Liver (tissue), 9 donors: ENCODE results near the gene SH3RF3. TPM values are rescaled to one million over a fixed set of nuclear protein-coding genes. Genes with fewer than 3 reads are reported as not detected.

Source experiments
- DNase-seq: peaks from one replicate; pipeline ENCODE4 v3.0.0-alpha.2; 2017; ENCODE audit warnings: low spot score
- H3K27ac ChIP-seq, 2 donors: one replicate each; pipeline ENCODE4 v1.7.0; 2013; ENCODE audit warnings: inconsistent platforms in 2 of 2, low read length in 2 of 2, control low read depth in 1 of 2, low read depth in 1 of 2, mild to moderate bottlenecking in 1 of 2
- H3K27me3 ChIP-seq, 4 donors: one replicate each; pipeline versions ENCODE4 v1.6.1 to v1.7.0; 2013; ENCODE audit warnings: low read length in 3 of 4, inconsistent platforms in 1 of 4, mild to moderate bottlenecking in 1 of 4, moderate library complexity in 1 of 4; ENCODE audit not compliant: control insufficient read depth in 4 of 4, insufficient read depth in 4 of 4
- H3K36me3 ChIP-seq, 4 donors: one replicate each; pipeline versions ENCODE4 v1.6.1 to v1.7.0; 2013; ENCODE audit warnings: low read length in 3 of 4, mild to moderate bottlenecking in 3 of 4, low read depth in 1 of 4, moderate library complexity in 1 of 4; ENCODE audit not compliant: control insufficient read depth in 4 of 4, insufficient read depth in 3 of 4
- H3K4me1 ChIP-seq, 4 donors: one replicate each; pipeline versions ENCODE4 v1.6.1 to v1.7.0; 2013; ENCODE audit warnings: low read length in 3 of 4, mild to moderate bottlenecking in 3 of 4, moderate library complexity in 1 of 4; ENCODE audit not compliant: control insufficient read depth in 4 of 4, insufficient read depth in 4 of 4
- H3K4me3 ChIP-seq, 3 donors: one replicate each; pipeline versions ENCODE4 v1.6.1 to v1.7.0; 2013; ENCODE audit warnings: low read length in 3 of 3, control low read depth in 1 of 3, low read depth in 1 of 3, mild to moderate bottlenecking in 1 of 3
- H3K9ac ChIP-seq, 2 donors: one replicate each; pipeline ENCODE4 v1.7.0; 2013; ENCODE audit warnings: low read length in 2 of 2, mild to moderate bottlenecking in 2 of 2, moderate library complexity in 2 of 2, control low read depth in 1 of 2, low read depth in 1 of 2
- H3K9me3 ChIP-seq, 4 donors: one replicate each; pipeline versions ENCODE4 v1.6.1 to v1.7.0; 2013; ENCODE audit warnings: low read length in 3 of 4; ENCODE audit not compliant: control insufficient read depth in 4 of 4
- FOXA1 ChIP-seq: IDR thresholded peaks from 2 replicates; pipeline ENCODE4 v1.6.1; 2016; ENCODE audit warnings: antibody characterized with exemption
- FOXA2 ChIP-seq: IDR thresholded peaks from 2 replicates; pipeline ENCODE4 v1.6.1; 2016; ENCODE audit warnings: antibody characterized with exemption
- GABPA ChIP-seq, 2 donors: IDR thresholded peaks in 1 of 2; conservative IDR thresholded peaks in 1 of 2; 2 replicates each; pipeline ENCODE4 v1.6.1; 2016; ENCODE audit warnings: antibody characterized with exemption in 2 of 2, mild to moderate bottlenecking in 1 of 2, moderate library complexity in 1 of 2
- HNF4G ChIP-seq: IDR thresholded peaks from 2 replicates; pipeline ENCODE4 v1.6.1; 2016; ENCODE audit warnings: antibody characterized with exemption
- JUND ChIP-seq, 2 donors: IDR thresholded peaks; 2 replicates each; pipeline ENCODE4 v1.6.1; 2016; ENCODE audit warnings: antibody characterized with exemption in 2 of 2
- RXRA ChIP-seq, 2 donors: IDR thresholded peaks; 2 replicates each; pipeline ENCODE4 v1.6.1; 2017 to 2018; ENCODE audit warnings: antibody characterized with exemption in 2 of 2, mild to moderate bottlenecking in 1 of 2
- SP1 ChIP-seq: IDR thresholded peaks from 2 replicates; pipeline ENCODE4 v1.6.1; 2018; ENCODE audit warnings: antibody characterized with exemption, mild to moderate bottlenecking
- WGBS: extraction: QIAGEN DNeasy Blood & Tissue Kit; methylation state at CpG from one replicate; pipeline ENCODE4 v1.1.7; 2013; 5-methylcytosine and 5-hydroxymethylcytosine counted together
- polyA plus RNA-seq, 2 donors: library from polyadenylated mRNA; stranded (reverse) in 1 of 2; unstranded in 1 of 2; fragments of 200-250 nt in 1 of 2; fragments of >200 nt in 1 of 2; fragmentation: Nextera tagmentation in 1 of 2; extraction: Ambion mirVana in 1 of 2; gene quantifications; one replicate each; pipeline versions ENCODE4 v1.2.1 to v1.2.3, GENCODE V29; 2013 to 2015
- total RNA-seq, 2 donors: library from RNA; depleted of rRNA; stranded (reverse); fragments of >200 nt; gene quantifications; one replicate each; pipeline ENCODE4 v1.2.3, GENCODE V29; 2014
- TF ChIP-seq, protein P1 (sequence below): IDR thresholded peaks from 2 replicates; pipeline ENCODE4 v1.6.1; 2016; ENCODE audit warnings: antibody characterized with exemption, mild to moderate bottlenecking
- TF ChIP-seq, protein P2 (sequence below): IDR thresholded peaks from 2 replicates; pipeline ENCODE4 v1.6.1; 2016; ENCODE audit warnings: antibody characterized with exemption
- TF ChIP-seq, protein P3 (sequence below): fragments of 150-350 bp; IDR thresholded peaks from 2 replicates; pipeline ENCODE4 v1.5.1; 2017; ENCODE audit warnings: improper control_type of control experiment, low read depth, low read length; ENCODE audit not compliant: missing input control
- donor health status: healthy.
- donor health status: healthy.
- donor health status: healthy.
- donor health status: healthy.
- donor health status: healthy.

SH3RF3 gene
- total and polyA plus RNA-seq, 4 donors, result 0.11 to 1.0 (median 0.54) TPM

DNA sequence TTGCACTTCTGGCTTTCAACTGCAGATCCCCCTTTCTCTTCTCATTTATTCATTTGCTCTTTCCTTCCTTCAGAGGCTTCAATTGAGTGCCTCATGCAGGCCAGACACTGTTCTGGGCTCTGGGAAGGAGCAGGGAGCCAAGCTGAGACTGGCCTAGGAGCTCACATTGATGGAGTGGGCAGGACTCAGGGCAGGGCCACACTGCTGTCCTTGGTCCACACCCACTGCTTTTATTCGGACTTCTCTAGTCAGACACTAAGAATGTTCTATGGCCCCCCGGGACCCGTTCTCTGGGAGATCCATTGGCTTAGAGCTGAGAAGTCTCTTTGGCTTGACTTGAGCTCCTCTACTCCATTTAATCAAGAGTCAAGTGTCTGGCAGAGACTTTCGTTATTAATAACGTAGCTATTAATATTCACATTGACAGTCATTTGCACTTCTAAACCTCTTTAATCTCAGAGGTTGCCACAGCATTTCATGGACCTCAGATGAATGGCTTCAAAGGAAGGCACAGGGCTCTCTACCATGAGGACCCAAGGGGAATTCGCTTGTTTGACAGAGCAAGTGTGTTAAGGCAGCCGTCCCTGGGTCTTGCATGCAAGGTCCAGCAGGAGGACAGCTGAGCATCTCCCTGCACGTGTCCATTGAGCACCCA, 20.1 kb downstream of the SH3RF3 start:
- Histone ChIP-seq H3K4me1 (no peaks in the 10 kb centered on the region), H3K9ac (no peak overlapping the region), H3K4me3 (no peak overlapping the region), H3K9me3 (no peaks in the 10 kb centered on the region), H3K27ac (no peak overlapping the region), H3K27me3 (no peaks in the 10 kb centered on the region), H3K36me3 (no peaks in the 10 kb centered on the region)
- 86% methylated on average over 8 of the region's 8 CpGs for WGBS
- no peak for TF ChIP-seq RXRA (IDR thresholded peaks at IDR 0.05)
- TF ChIP-seq SP1, result no peak
- TF ChIP-seq, protein P1, sequence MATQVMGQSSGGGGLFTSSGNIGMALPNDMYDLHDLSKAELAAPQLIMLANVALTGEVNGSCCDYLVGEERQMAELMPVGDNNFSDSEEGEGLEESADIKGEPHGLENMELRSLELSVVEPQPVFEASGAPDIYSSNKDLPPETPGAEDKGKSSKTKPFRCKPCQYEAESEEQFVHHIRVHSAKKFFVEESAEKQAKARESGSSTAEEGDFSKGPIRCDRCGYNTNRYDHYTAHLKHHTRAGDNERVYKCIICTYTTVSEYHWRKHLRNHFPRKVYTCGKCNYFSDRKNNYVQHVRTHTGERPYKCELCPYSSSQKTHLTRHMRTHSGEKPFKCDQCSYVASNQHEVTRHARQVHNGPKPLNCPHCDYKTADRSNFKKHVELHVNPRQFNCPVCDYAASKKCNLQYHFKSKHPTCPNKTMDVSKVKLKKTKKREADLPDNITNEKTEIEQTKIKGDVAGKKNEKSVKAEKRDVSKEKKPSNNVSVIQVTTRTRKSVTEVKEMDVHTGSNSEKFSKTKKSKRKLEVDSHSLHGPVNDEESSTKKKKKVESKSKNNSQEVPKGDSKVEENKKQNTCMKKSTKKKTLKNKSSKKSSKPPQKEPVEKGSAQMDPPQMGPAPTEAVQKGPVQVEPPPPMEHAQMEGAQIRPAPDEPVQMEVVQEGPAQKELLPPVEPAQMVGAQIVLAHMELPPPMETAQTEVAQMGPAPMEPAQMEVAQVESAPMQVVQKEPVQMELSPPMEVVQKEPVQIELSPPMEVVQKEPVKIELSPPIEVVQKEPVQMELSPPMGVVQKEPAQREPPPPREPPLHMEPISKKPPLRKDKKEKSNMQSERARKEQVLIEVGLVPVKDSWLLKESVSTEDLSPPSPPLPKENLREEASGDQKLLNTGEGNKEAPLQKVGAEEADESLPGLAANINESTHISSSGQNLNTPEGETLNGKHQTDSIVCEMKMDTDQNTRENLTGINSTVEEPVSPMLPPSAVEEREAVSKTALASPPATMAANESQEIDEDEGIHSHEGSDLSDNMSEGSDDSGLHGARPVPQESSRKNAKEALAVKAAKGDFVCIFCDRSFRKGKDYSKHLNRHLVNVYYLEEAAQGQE, result no peak
- TF ChIP-seq, protein P2, sequence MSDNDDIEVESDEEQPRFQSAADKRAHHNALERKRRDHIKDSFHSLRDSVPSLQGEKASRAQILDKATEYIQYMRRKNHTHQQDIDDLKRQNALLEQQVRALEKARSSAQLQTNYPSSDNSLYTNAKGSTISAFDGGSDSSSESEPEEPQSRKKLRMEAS, result no peak
- TF ChIP-seq FOXA2, result no peak
- TF ChIP-seq JUND (IDR thresholded peaks at IDR 0.05), result no peak
- no peak for TF ChIP-seq GABPA (IDR thresholded peaks at IDR 0.05 in 1 of 2, conservative IDR thresholded peaks at IDR 0.05 in 1 of 2)
- TF ChIP-seq HNF4G, result no peak
- TF ChIP-seq, protein P3, sequence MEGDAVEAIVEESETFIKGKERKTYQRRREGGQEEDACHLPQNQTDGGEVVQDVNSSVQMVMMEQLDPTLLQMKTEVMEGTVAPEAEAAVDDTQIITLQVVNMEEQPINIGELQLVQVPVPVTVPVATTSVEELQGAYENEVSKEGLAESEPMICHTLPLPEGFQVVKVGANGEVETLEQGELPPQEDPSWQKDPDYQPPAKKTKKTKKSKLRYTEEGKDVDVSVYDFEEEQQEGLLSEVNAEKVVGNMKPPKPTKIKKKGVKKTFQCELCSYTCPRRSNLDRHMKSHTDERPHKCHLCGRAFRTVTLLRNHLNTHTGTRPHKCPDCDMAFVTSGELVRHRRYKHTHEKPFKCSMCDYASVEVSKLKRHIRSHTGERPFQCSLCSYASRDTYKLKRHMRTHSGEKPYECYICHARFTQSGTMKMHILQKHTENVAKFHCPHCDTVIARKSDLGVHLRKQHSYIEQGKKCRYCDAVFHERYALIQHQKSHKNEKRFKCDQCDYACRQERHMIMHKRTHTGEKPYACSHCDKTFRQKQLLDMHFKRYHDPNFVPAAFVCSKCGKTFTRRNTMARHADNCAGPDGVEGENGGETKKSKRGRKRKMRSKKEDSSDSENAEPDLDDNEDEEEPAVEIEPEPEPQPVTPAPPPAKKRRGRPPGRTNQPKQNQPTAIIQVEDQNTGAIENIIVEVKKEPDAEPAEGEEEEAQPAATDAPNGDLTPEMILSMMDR, result no peak
- no peak for TF ChIP-seq FOXA1
- no peak for DNase-seq

DNA sequence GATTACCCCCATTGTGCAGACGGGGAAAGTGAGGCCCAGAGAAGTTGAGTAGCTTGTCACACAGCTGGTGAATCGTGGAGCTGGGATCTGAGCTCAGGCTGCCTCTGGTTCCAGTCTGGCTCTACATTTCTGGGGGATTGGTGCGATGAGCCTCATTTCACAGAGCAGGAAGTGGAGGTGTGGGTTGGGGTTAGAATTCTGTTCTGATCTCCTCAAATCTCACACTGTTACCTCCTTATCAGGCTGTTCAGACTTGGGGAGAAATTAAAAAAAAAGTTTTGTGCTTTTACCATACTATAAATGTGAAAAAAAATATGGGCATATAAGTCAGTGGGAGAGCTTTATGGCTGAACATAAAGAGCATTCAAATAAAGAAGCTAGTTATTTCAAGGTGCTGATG, 21.6 kb downstream of the SH3RF3 start:
- no peak overlapping the region for H3K4me3 ChIP-seq
- TF ChIP-seq RXRA (IDR thresholded peaks at IDR 0.05) (no peak), GABPA (IDR thresholded peaks at IDR 0.05 in 1 of 2, conservative IDR thresholded peaks at IDR 0.05 in 1 of 2) (no peak), JUND (IDR thresholded peaks at IDR 0.05) (no peak)
- TF ChIP-seq, protein P3, result no peak
- TF ChIP-seq, protein P1, result no peak
- 85% methylated on average over 3 of the region's 3 CpGs for WGBS
- H3K27me3 ChIP-seq, result no peaks in the 10 kb centered on the region
- DNase-seq, result no peak
- no peak overlapping the region for H3K9ac ChIP-seq
- H3K9me3 ChIP-seq, result no peaks in the 10 kb centered on the region
- no peak overlapping the region for H3K27ac ChIP-seq
- no peaks in the 10 kb centered on the region for H3K36me3 ChIP-seq
- no peaks in the 10 kb centered on the region for H3K4me1 ChIP-seq
